K562 (cell line): ENCODE results near the gene UBE2D2. TPM values are rescaled to one million over a fixed set of nuclear protein-coding genes. Genes with fewer than 3 reads are reported as not detected.

Source experiments
- ARID4B ChIP-seq: sonication (generic); formaldehyde crosslinking; IDR thresholded peaks from 2 replicates; pipeline ENCODE4 v1.8.0; 2022; ENCODE audit warnings: mild to moderate bottlenecking, missing genetic modification reagents
- CTCFL ChIP-seq: IDR thresholded peaks from 2 replicates; pipeline ENCODE4 v1.6.1; 2011; ENCODE audit warnings: borderline replicate concordance, low read depth, mild to moderate bottlenecking, moderate library complexity, low read length; ENCODE audit not compliant: insufficient read depth, poor library complexity, severe bottlenecking
- ELF1 ChIP-seq: fragments of 200-800 bp; sonication (Bioruptor generic); IDR thresholded peaks from 2 replicates; pipeline ENCODE4 v1.6.1; 2016; ENCODE audit warnings: missing genetic modification characterization, missing compliant biosample characterization
- FOXM1 ChIP-seq, 2 experiments: fragments of 450-650 bp in 1 of 2; sonication (generic) in 1 of 2; formaldehyde crosslinking in 1 of 2; IDR thresholded peaks; 2 replicates each; pipeline versions ENCODE4 v1.6.1 to v1.9.0; 2017 to 2022; ENCODE audit warnings: low read depth in 2 of 2, mild to moderate bottlenecking in 2 of 2, missing genetic modification reagents in 1 of 2, moderate library complexity in 1 of 2
- RBM39 ChIP-seq: fragments of 200-400 bp; formaldehyde crosslinking; optimal IDR thresholded peaks from 2 replicates; pipeline ENCODE3; 2018; ENCODE audit warnings: low read depth, low read length
- REST ChIP-seq, 2 experiments: fragments of 450-650 bp; formaldehyde crosslinking in 1 of 2; IDR thresholded peaks; 2 replicates each; pipeline versions ENCODE4 v1.4.0 to v1.6.1; 2014 to 2020; ENCODE audit warnings: mild to moderate bottlenecking in 2 of 2, borderline replicate concordance in 1 of 2, low read depth in 1 of 2
- TAF7 ChIP-seq: fragments of 450-650 bp; IDR thresholded peaks from 2 replicates; pipeline ENCODE4 v1.6.1; 2016; ENCODE audit warnings: missing genetic modification characterization, missing compliant biosample characterization
- USF1 ChIP-seq: sonication (generic); formaldehyde crosslinking; IDR thresholded peaks from 2 replicates; pipeline ENCODE4 v1.9.0; 2022; ENCODE audit warnings: mild to moderate bottlenecking, missing genetic modification reagents
- ZBTB17 ChIP-seq: fragments of 450-650 bp; formaldehyde crosslinking; IDR thresholded peaks from 2 replicates; pipeline ENCODE4 v1.4.0; 2020; ENCODE audit warnings: mild to moderate bottlenecking
- ZNF695 ChIP-seq: fragments of 450-650 bp; formaldehyde crosslinking; IDR thresholded peaks from 2 replicates; pipeline ENCODE4 v1.4.0; 2020; ENCODE audit warnings: mild to moderate bottlenecking, moderate library complexity
- polyA plus RNA-seq, 8 experiments: library from polyadenylated mRNA; depleted of rRNA in 4 of 8; stranded (reverse) in 5 of 8; unstranded in 3 of 8; fragments of >200 nt; fragmentation: Nextera tagmentation in 2 of 8; fragmentation: Illumina TruSeq in 1 of 8; extraction: Ambion mirVana in 2 of 8; extraction: Trizol in 1 of 8; gene quantifications; 2 replicates each; pipeline versions ENCODE4 v1.2.1 to v1.2.3, GENCODE V29; 2011 to 2014; ENCODE audit warnings: inconsistent platforms in 1 of 8, missing spikeins in 1 of 8
- total RNA-seq, 7 experiments: library from RNA; depleted of rRNA in 6 of 7; stranded (reverse); fragments of >200 nt in 6 of 7; fragmentation: Illumina TruSeq in 2 of 7; extraction: Trizol in 2 of 7; gene quantifications; 2 replicates each; pipeline versions ENCODE4 v1.2.1 to v1.2.3, GENCODE V29; 2011 to 2021; ENCODE audit warnings: low replicate concordance in 1 of 7

Gene UBE2D2
- total and polyA plus RNA-seq, 9 of the 15 experiments (the other 6 are each of a cell fraction or from before 2014, with no cell fraction given): 53.6 to 198 (median 122) TPM

- TF ChIP-seq ELF1 (tag) (no peak), CTCFL (peak; percentile 84), REST (IDR thresholded peaks at IDR 0.05; ENCODE audit: borderline replicate concordance) (peak; percentile 34; the same call in 1 of the 2 replicates), REST (CRISPR knock-in tag; IDR thresholded peaks at IDR 0.05; ENCODE audit: low read depth) (no peak), USF1 (CRISPR knock-in tag) (no peak), FOXM1 (IDR thresholded peaks at IDR 0.05; ENCODE audit: low read depth) (no peak), FOXM1 (CRISPR knock-in tag; IDR thresholded peaks at IDR 0.05; ENCODE audit: low read depth) (no peak), ARID4B (CRISPR knock-in tag) (no peak), RBM39 (no peak), ZNF695 (CRISPR knock-in tag) (no peak), TAF7 (tag) (no peak), ZBTB17 (CRISPR knock-in tag) (no peak)
Measured at GRCh38 chr5:139650031-139650688, 89.0 kb downstream of the UBE2D2 start (continued).
